Measurements from ENCODE around the gene C8A.

The C8A gene

DNA sequence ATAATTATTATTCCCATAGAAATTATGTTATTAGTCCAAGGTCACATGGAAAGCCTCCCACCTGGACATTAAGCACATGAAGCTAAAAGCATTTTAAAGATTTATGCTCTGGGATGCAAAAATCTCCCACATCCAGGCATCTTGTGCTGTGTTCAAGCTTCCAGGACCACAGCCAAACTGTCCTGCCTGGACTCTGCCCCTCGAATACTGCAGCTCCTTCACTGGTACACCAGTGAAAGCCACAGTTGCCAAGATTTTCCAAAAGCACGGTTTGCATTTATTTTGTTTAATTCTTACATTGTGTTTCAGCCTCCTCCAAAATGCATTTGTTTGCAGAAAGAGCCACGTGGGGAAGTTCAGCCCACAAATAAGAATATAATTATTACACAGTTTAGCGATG, 72.6 kb downstream of the C8A start:
- DNase-seq (ENCODE audit: low read depth): no peak

DNA sequence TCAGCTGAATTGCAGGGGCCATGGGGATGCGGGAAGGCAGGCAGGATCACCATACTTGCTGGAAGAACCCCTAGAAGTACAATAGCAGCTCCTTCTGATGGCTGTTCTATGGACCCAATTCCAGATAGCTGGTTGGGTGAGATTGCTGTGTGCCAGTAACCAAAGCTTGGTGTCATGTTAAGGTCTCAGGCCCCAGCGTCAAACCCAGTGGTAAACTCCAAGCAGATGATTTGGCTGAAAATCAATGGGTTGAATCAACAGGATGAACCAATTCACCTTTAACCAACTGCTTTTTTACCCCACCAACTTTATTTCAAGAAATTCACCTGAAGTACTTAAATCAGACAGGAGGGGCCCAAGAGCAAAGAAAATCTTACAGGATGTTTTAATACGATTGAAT, 73.4 kb downstream of the C8A start:
- no peak for DNase-seq (ENCODE audit: low read depth)

DNA sequence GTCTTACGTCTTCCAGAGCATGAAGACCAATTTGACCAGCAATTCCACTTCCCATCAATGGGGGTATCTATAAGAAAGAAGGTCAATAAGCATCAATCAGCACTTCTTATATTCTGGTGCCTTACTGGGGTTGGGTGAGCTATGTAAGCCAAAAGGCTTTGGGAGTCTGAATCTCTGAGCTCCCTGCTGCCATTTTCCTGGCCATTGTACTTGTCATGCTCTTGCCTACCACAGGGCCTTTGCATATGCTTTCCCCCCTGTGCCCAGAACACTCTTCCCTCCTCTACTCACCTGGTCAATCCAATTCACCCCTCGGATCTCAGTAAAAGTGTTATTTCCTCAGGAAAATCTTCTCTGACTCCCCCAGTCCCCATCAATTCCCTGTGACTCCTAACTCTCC, 74.9 kb downstream of the C8A start:
- DNase-seq (ENCODE audit: low read depth): no peak

DNA sequence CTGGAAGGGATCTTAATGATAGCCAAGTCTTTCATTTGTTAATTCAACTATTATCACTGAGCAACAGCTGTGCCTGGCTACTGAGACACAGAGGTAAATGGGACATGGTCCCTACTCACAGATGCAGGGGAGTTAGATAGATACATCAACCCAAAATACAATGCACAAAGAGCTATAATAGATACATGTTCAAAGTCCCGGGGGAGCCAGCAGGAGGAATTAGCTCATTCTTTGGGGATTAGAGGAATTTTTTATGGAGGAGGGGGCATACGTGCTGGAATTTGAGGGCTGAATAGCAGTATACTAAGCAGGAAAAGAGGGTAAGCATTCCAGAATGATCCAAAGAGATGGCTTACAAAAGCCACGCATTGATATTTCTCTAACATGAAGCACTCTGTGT, 76.6 kb downstream of the C8A start:
- DNase-seq (ENCODE audit: low read depth): no peak

DNA sequence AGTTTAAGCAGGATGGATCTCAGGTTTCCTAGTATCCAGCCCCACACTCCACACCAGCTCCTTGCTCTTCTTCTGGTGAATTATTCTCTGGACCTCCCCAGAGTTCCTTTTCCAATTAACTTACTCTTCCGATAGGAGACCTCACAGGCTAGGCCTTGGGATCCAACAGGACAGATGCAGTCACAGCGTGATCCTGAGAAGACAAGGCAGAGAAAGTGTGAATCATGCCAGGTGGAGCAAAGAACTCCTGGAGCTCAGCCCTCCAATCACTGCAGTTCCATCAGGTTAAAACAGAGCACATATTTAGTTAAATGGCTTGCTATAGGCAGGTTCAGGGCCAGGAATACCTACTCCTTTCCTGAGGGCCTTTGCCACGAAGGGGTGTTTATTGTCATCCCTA, 77.1 kb downstream of the C8A start:
- DNase-seq (ENCODE audit: low read depth): no peak

DNA sequence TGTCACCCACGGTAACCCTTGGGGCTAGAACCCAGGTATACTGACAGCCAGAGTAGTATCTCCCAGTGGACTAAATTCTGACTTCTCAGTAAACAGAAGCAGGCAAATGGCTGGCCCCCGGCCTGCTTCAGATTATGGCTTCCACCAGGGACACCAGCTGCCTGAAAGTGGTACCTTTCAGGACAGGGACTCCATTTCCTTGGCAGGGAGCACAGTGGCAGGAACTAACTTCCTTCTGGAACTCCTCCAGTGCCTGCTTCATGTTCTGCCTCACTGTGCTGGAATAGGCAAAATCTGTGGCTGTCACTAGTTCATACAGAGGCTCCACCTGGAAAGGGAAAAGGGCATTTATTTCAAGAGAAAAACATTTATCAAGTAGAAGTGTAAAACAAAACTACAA, 78.6 kb downstream of the C8A start:
- no peak for DNase-seq (ENCODE audit: low read depth)

DNA sequence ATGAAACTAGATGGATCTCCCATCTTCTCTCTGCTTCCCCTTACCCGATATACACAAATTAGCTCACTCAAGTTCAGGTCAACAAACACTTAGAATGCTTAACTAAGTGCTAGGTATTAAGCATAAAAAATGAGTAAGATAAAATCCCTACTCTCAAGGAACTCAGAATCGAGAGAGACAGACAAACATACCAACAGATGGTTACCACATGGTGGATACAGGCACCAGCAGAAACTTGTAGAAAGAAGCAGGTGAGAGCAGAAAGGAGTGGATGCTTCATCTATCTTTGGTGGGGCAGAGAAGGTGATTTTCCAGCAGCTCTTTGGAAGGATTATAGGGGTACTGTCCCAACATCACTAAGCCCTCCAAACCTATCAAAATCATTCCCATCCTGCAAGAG, 79.0 kb downstream of the C8A start:
- DNase-seq (ENCODE audit: low read depth): no peak

DNA sequence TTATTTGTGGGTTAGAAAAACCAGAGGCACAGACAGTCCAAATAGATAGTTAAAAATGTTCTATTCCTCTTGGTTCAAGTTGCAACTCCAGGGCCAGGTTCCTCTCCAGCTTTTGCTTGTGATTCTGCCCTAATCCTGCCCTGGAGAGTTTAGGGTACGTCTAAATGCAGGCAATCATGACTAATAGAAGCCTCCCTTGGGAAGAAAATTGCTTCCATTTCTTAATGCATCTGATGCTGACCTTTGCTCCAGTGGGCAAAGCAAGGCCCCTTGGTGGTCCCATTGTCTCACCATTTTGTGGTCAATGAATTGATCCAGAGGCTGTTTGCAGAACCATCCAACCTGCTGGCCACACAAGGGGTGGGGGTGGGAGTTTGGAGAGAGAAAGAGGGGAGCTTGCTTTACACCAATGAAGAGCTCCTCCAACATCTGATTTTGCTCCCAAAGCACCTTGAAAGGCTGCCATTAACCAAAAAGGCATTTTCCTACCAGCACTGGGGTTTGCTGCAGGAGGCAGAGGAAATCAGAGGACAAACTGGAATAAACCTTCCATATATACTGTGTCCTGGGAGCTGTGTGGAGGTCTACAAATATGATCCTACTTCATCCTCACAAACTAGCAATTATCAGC, 79.9 kb downstream of the C8A start:
- DNase-seq (ENCODE audit: low read depth): no peak

DNA sequence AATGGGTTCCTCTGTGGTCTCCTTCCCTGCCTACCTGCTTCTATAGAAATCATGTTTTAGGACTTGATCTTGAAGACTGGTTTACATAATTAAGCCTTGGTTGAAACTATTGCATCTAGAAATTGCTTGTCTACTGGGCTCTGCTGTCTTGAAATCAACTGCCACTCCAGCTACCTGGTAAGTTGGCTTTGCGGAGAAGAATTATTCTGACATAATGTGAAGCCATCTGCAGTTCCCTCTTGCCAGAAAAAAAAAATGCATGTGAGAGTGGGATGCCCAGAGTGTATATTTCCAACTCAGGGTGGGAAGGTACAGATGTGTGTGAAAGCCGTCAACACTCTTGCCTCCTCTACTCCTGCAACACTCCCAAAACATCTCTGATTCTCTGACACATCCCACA, 84.0 kb downstream of the C8A start:
- no peak for DNase-seq (ENCODE audit: low read depth)

DNA sequence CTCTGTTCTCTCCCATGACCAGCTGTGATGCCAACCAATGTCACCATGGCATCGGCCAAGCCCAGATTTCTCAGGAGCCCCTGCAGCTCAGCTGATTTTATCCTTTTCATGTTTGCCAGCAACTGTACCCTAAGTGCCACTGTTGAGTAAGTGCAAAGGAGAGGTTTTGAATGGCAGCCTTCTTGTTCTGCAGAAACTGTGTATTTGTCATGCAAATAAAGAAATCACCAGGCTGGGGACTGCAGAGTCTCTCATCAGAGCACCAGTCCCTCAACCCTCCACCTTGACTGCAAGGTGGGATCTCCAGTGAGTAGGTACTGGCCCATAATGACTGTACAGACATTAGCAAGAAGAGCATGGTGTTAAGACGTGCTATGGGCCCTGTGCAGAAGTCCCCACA, 84.6 kb downstream of the C8A start:
- no peak for DNase-seq (ENCODE audit: low read depth)

DNA sequence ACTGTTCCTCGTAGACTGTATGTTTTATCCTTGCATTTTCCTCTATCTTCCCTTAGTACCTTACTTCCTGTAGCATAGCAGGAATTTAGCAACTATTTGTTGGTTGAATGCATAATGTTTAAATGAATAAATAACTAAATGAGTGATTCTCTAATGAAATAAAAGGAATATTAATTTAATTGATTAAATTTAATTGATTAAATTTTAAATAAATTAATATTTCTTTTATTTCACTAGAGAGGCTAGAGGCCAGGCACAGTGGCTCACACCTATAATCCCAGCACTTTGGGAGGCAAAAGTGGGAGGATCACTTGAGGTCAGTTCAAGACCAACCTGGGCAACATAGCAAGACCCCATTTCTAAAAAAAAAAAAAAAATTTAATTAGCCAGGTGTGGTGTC, 85.4 kb downstream of the C8A start:
- no peak for DNase-seq (ENCODE audit: low read depth)

DNA sequence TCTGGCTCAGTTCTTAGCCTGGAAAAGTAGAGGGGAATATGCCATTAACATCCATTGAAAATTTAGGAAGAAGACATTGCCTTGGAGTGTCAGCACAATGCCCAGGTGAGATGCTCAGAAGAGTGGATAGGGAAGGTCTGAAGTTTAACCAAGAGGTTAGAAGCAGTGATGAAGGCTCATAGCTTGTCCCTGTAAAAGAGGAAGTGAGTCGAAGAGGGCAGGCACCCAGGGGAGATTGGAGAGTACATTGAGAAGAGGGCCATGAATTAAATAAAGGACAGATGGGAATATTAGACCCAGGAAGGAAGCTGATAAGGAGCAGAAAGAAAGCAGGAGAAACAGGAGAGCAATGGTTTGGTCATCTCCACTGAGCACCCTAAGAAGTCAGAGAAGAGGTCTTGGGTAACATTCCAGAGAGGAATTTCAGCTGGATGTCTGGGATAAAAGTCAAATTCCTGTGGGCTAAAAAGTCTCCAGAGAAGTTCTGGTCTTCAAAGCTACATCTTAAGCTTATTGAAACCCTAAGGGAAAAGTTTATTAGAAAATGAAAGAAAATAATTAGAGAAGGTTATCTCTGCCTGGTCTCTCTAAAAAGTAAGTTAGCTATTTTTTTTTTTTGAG, 93.9 kb downstream of the C8A start:
- no peak for DNase-seq (ENCODE audit: low read depth)

DNA sequence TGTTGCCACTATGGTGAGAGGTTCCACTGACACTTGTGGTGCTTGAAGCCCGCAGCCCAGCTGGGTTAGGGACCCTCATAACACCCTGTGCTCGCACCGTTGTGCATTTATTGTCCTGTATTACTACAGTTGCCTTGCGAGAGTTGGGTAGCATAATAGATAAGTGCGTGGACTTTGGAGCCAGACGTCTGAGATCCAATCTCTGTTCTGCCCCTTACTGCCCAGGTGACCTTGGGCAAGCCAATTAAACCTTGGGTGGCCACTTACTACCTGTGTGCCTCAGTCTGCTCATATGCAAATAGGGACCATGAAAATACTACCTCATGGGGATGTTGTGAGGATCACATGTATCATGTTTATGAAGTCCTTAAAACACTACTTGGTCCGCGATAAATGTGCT, 97.9 kb downstream of the C8A start:
- no peak for DNase-seq (ENCODE audit: low read depth)

DNA sequence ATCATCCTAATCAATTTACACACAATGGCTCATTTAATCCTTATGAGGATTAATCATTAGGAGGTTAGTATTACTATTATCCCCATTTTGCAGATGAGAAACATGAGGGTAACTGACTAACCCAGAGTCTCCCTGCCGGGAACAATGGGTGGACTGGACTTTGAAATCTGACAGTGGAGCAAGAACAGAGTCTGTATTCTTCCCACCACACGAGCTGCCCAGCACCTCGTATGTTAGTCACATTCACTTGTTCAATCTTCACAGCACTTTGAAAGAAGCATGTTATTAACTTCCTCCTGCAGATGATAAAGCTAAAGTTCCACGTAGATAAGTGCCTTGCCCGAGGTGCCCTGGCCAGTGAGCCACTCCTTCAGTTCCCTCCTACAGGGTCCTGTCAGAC, 98.8 kb downstream of the C8A start:
- no peak for DNase-seq (ENCODE audit: low read depth)

DNA sequence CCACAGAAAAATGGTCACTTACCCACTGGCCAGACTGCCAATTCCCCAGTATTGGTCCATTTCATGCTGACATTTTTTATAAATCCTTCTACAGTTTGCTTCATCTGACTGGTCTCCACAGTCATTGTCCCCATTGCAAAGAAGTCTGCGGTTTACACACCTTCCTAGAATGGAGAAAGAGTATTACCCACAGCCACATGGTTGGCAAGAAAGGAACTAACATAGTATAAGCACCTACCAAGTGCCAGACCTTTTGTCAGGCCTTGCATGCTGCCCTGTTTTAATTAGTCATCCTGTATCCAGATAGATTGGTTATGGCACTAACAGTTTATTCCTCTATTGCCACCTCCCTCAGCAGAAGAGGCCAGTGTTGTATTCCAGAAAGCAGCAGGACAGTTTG, 100.1 kb downstream of the C8A start:
- DNase-seq (ENCODE audit: low read depth): no peak

DNA sequence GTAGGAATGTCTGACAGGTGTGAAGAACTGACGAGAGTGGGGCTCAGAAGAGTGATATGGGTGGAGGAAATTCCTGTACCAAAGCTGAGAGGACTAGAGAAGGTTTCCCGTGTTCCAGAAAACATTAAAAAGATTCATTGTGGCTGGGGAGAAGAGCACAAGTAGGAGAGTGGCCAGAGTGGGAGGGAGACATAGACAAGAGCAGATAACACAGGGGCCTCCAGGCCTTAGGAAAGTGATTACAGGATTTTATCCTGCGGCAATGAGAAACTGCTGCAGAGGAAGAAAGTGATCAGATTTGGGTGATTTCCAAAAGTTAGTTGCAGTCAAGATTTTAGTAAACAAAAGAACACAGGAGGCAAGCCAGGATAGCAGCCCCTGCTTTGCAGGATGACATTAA, 103.3 kb downstream of the C8A start:
- no peak for DNase-seq (ENCODE audit: low read depth)

DNA sequence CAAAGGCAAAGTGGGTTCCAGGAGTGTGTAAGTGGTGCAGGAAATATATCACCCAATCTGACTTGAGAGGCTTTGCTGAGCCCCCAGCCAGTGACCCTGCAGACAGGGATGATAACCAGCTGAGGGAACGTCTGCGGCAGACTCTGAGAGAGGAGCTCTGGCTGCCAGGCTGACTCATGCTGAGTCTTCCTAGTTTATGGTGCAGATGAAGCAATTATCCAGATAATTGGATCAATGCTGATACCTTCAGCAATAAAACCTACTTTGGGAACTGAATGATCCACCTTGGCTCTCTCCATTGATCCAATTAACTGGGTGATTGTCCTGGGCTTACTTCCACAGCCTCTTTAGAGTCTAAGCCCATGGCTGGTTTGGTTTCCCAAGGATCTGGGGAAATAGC, 103.9 kb downstream of the C8A start:
- DNase-seq (ENCODE audit: low read depth): no peak

DNA sequence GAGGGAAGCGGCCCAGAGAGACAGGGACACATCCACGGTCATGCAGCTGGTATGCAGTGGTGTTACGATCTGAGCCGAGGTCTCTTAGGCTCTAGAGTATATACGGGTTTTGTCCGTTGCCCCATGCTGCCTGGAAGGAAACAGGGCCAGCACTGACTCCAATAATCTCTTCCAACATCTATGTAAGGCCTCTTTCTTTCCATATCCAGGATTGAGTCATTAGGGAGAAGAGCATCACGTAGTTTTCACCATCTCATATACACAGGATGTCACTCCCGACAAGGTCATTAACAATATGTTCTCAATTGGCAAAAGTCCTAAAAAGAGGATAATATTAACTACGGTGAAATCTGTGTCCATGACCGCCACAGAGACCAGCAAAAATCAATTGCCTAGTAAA, 106.8 kb downstream of the C8A start:
- no peak for DNase-seq (ENCODE audit: low read depth)

DNA sequence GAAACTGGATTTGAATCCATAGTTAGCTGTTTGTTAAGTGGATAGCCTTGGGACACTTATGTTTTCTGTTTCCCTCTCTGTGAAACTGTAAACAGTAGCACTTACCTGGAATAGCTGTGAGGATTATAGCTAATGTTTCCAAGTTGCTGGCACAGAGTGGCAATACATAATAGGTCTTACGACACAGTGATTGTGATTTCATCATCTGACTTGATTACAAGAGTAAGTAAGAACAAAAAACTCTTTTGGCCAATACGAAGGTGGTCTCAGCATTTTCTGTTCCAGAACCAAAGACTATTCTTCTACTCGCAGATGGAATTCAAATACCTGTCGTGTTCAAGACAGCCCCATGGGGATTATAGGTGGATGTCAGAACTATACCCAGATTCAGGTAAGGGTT, 109.1 kb downstream of the C8A start:
- no peak for DNase-seq (ENCODE audit: low read depth)

DNA sequence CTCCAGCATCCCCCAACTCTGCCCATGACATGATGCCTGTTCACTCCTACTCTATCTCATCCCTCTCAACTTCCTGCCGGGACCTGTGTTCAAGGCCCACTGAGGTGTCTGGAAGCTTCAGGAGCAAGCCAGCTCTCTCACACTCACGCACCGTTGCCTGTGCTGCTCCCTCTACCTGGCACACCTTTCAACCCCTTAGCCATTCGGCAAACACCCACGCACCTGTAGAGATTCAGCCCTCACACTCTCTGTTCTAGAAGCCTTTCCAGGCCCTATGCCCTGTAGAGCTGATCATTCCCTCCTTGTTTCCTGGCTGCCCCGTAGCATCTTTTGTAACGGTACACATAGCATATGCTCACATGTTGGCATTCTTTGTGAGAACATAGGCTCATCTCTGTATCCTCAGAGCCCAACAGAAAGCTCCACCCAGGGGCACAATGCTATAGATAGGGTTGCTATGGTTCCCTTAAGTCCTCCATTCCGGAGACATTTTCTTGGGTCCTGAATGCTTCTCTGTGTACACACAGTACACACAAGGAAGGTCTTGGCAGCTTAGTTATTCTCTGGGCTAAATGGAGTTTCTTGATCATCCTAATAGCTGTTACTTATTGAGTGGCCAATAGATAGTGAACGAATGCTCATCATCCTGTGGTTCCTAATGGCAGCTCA, 109.9 kb downstream of the C8A start:
- DNase-seq (ENCODE audit: low read depth): no peak

DNA sequence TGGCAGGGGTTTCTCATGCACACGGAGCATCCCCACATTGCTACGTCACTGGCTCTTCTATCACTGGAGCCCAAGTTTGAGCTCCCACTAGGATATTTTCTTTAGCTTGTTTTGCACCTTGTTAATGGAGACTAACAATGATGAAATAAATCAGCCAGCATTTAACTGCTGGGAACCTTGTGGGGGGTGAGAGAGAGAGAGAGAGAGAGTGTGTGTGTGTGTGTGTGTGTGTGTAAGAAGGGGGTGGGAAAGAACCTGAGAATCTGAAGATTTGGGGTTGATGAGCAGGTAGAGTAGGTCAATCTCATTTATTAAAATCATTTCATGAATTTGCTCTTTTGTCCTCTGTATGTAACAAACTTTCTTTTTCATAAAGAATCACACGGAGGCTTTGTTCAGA, 110.6 kb downstream of the C8A start:
- DNase-seq (ENCODE audit: low read depth): no peak

DNA sequence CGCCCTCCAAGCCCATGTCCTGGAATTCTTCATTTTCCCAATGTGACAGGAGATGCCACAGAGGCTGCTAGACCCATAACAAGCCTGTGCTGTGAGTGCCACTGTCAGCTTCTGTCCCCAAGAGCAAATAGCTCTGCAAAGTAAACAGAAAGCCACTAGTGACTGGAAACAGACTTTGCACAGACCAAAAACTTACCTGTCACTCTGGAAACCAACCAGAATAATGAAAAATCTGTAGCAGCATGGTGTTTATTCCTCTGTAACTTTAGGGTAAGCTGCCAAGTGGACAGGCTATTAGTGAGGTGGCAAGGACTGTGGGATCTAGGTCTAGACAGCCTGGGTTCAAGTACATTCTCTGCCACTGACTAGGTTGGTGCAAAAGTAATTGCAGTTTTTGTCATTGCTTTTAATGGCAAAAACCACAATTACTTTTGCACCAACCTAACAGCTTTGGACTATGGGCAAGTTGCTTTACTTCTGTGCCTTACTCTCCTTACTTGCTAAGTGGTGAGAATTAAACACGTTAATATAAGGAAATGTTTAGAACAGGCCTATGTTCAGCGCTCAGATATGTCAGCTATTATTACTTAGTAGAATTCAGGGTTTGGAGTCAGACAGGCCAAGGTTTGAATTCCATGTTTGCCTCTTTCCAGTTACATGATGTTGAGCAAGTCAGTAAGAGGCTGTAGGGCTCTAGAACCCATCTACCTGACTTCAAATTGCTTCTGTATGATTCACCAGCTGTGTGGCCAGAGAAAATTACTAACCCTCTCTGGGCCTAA, 111.5 kb downstream of the C8A start, which contains the start of gene C8B:
C8B (minus strand) TSS at position 100 of the 782 bp plus-strand sequence; CDS start at position 33, 67 bp downstream.
- DNase-seq (ENCODE audit: low read depth): no peak

DNA sequence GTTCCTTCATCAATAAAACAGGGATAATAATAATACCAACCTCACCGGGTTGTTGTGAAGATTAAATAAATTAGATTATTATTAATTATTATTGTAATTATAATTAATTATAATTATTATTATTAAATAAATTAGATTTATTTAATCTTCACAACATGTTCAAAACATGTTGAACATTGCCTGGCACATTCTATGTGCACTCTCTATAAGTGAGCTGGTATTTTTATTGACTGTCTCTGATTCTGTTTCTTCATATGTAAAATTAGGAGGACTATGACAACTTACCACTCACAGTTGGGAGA, 112.1 kb downstream of the C8A start:
- no peak for DNase-seq (ENCODE audit: low read depth)

Measured in HS-27A (cell line).